Hematopoietic multipotent progenitor cell treated with erythropoietin and hydrocortisone succinate and interleukin-3 and kit ligand, for 8 days (in vitro differentiated cells): Measurements from ENCODE around the gene CLEC9A.
"Not testable (repeated sequence)": the region's sequence is repeated elsewhere in the genome, so short reads cannot be mapped to it uniquely, and the experiment has no call there.

Source experiments
- DNase-seq: peaks from one replicate; pipeline ENCODE4 v3.0.0-alpha.2; 2015

Gene CLEC9A

GRCh38 chr12:10030446-10030845, at the start of gene CLEC9A:
CLEC9A (plus strand) TSS chr12:10030682; CDS start chr12:10052688, 22,006 bp downstream.
- no peak for DNase-seq

DNA sequence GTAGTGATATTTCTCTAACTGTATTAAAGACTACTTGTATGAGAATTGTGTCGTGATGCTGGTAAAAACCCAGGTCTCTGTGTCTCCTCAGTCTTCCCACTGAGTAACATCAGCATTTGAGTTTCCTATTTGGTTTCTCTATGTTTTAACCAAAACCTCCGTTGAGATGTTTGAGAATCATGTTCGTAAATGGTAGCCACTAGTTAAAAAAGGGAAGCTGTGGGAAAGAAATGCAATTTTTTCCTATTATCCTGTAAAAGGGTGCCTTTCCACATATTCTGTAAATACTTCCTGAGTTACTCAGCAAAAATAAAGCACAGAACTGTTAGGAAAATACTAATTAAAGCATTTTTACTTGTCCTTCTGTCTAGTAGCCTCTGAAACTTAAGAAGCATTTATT, 38.6 kb upstream of the CLEC9A start:
- no peak for DNase-seq

DNA sequence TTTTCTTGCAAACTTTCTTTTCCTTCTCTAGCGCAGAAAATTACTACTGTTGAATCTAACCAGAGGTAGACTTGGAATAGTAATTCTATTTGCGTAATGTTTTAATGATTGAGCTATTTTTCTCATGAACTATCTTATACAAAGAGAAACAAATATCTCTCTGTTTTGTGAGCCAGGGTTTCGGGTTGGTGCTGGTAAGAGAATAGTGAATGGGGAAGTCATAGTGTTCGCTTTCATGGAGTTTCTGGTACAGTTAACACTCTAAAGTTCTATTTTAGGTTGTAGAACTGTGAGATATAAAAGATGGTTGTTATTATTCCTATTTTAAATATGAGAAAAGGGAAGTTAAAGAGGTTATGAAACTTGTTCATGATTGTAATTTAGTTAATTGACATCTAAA, 38.2 kb upstream of the CLEC9A start:
- DNase-seq: no peak

DNA sequence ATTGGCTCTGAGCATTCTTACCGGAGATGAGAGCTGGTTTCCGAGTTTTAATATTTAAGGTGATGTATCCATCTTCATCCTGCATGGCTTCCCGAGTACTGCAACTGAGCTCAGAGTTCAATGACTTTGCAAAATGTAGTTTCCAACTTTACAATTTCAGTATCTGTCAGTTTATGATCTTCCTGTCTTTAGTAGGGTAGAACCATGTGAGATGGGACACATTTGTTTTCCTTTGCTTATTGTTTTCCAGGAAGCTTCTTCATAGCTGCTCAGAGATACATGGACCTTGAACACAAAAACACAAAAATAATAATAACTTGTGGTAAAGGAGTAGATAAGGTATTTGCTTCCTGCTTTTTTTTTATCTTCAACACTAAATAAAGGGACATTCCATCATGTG, 31.5 kb upstream of the CLEC9A start, which contains the start of gene CLEC1B:
Gene CLEC1B (minus strand): TSS at position 106 of the 400 bp plus-strand sequence. CDS start 21 bp downstream, at position 85.
- DNase-seq: peak; percentile 8

GRCh38 chr12:10001171-10001776, 29.2 kb upstream of the CLEC9A start:
- peak; percentile 48 for DNase-seq

DNA sequence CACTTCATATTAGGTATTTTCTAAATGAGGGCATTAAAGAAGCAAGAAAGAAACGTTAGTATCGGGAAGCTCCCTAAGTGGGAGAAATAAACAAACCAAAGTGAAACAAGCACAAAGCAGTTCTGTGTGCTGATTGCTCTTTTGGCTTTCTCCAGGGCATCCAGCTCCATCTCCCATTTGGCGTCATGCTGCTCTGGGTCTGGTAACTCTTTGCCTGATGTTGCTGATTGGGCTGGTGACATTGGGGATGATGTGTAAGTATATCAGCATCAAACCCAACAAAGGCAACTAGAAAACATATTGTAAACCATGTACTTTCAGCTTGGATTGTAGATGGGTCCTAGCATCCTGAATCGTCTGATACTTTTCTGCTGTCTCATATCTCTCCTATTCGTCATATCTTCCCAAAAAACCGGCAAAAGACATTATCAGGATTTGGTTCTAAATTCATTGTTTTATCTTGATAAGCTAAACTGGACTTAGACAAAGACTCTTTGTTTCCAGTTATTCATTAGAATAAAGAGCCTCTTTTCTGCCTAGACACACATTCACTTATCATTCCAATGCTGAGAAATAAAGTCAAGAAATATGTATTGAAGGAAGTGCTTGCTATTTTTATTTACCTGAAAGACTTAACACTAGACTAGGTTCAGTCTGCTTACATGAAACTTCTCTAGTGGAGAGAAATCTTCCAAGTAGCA, 17.7 kb upstream of the CLEC9A start:
- no peak for DNase-seq

- DNase-seq: no peak
Observed at GRCh38 chr12:10015450-10015849, 15.0 kb upstream of the CLEC9A start.

GRCh38 chr12:10016881-10017280, 13.6 kb upstream of the CLEC9A start:
- no peak for DNase-seq

- no peak for DNase-seq
Observed at GRCh38 chr12:10018386-10018785, 12.1 kb upstream of the CLEC9A start.

- no peak for DNase-seq
Observed at GRCh38 chr12:10021342-10021741, 9.1 kb upstream of the CLEC9A start.

DNA sequence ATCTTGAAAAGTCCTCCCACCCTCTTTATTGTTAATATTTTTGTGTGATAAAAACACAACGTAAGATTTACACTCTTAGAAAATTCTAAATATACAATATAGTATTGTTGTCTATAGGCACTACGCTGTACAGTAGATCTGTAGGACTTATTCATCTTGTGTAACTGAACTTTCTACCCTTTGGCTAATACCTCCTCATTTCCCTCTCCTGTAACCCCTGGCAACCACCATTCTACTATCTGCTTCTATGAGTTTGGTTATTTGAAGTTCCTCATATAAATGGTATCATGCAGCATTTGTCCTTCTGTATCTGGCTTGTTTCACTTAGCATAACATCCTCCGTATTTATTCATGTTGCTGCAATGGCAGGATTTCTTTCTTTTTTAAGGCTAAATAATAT, 5.2 kb upstream of the CLEC9A start:
- no peak for DNase-seq

GRCh38 chr12:10026666-10027065, 3.8 kb upstream of the CLEC9A start:
- not testable (repeated sequence) for DNase-seq

DNA sequence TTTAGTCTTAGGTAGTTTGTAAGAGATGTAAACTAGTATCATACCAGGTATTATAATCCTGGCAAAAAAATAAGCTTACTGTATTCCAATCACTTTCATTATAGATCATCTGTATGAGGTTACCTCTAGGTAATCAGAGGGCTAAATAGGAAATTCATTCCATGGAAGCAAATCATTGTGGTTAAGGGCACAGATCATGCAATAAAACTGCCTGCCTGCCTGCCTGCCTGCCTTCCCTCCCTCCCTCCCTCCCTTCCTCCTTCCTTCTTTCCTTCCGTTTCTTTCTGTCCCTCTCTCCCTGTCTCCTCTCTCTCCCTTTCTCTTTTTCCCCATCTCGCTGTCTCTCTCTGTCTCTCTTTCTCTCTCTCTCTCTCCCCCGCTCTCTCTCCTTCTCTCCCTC, 3.2 kb upstream of the CLEC9A start:
- no peak for DNase-seq

GRCh38 chr12:10027721-10028120, 2.8 kb upstream of the CLEC9A start:
- peak; percentile 29 for DNase-seq

DNA sequence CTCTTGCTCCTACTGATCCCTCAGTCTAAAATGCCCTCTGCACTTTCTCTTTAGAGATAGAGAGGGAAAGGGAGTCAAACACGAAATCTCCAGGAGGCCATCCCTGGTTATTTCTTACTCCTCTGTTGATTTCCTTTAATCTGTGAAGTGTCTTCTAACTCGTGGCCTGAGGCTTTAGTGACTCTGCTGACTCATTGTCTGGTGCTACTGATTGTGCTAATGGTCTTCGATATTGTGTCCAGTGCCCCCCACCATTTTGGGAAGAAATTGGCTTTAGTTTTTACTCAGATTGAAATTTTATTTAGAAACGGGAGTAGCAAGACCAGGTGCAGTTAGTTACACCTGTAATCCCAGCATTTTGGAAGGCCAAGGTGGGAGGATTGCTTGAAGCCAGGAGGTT, 839 bp downstream of the CLEC9A start:
- DNase-seq: no peak

GRCh38 chr12:10031771-10032175, 1.3 kb downstream of the CLEC9A start:
- DNase-seq: no peak

- peak; percentile 51 for DNase-seq
Observed at GRCh38 chr12:10033783-10034545, 3.5 kb downstream of the CLEC9A start.

DNA sequence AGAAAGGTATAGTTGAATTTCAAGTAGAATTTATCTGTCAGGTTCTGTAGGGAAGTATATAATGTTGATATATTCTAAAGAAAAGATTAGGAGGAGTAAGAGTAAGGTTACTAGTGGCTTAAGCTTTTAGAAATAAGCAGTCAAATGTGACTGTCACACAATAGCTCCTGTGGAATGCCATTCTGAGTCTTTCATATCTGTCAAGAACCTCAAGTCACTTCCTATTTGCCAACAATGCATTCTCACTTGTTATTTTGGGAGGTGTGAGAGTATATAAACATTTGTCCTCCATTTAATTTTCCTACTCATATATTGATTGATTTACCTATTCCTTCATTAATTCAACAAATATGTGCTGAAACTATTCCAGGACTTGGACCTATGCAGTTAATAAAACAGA, 11.7 kb downstream of the CLEC9A start:
- DNase-seq: no peak

- DNase-seq: no peak
Observed at GRCh38 chr12:10048526-10048925, 18.0 kb downstream of the CLEC9A start.

DNA sequence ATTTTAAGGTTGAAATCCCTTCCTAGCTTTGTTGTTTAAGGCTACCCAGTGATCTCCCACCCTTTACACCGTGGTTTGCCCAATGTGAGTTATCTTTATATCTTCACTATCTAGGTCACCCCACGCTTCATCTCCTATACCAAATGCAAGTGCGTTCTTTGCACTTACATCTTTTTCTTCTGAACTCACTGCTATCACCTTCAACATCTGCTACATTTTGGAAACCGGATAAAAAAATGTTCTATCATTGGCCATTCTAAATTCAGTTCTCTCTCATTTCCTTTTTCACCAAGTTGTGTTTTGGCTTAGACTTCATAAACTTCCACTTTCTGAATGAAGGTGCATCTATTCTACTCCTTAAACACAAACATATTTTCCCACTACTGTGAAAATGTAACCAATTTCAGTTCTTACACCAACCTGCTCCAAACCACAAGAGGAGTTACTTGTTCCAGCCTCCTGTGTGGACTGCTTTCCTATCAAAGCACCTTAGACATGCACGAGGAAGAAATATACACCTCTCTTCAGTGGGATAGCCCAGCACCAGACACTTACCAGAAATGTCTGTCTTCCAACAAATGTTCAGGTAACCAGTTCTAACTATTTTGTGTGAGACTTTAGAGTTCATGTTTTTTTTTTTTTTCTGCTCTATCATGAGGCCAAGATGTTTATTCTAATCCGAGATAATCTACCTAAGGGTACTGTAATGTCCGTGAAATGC, 21.9 kb downstream of the CLEC9A start:
- peak; percentile 27 for DNase-seq

DNA sequence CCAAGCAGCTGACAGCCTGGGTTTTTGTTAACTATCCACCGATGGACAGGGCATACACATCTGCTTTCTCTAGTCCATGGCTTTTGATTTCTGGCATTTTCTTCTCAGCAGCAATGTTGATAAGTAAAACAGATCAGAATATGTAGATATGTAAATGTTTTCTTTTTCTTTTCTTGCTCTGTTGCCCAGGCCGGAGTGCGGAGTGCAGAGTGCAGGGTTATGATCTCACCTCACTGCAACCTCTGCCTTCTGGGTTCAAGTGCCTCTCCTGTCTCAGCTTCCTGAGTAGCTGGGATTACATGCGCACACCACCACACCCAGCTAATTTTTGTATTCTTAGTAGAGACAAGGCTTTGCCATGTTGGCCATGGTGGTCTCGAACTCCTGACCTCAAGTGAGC, 27.9 kb downstream of the CLEC9A start:
- no peak for DNase-seq

DNA sequence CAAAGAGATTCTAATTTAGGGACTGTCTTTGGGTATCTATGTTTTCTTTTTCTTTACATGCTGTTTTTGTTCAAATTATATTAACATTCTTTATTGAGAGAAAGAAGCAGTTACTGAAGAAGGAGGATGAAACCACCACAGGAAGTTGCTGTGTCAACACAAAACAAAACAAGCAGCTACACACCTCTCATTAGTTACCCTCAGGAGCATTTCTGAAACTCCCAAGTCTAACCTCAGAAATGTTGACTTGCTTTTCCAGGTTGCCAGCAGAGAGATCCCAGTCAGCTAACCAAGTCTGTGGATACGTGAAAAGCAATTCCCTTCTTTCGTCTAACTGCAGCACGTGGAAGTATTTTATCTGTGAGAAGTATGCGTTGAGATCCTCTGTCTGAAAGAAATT, 34.8 kb downstream of the CLEC9A start:
- DNase-seq: no peak

DNA sequence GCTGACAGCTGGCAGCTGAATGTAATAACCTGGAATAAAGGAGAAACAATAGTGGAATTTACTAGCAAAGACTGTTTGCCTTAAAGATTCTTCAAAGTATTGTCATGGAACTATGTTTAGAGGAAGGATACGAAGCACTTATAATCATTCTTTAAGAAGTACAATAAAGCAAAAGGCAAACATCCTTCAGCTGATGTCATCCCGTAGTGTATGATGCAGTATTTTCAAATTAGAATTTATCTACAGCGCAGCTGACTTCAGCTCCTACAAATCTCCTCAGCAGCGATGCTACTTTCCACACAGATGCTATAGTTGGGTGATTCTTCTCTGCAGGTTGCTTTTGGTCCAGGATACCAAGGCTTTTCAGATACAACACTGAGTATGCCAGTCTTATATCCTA, 36.8 kb downstream of the CLEC9A start:
- no peak for DNase-seq
